ENCODE measurements around the gene KNTC1. TPM values are rescaled to one million over a fixed set of nuclear protein-coding genes. Genes with fewer than 3 reads are reported as not detected.

KNTC1 gene
- total RNA-seq, 1 donor: 12.3 TPM

GRCh38 chr12:122515275-122515674, 11.8 kb upstream of the KNTC1 start:
- H3K79me2 ChIP-seq (ENCODE audit: insufficient read depth, low read length): peaks cover 71% of the 10 kb centered on the region
- no peak for TF ChIP-seq CTCF (IDR thresholded peaks at IDR 0.05; ENCODE audit: extremely low read depth, low read depth, low read length)
- no peak overlapping the region for H3K4me3 ChIP-seq (ENCODE audit: insufficient read depth, low read length)
- H3K27me3 ChIP-seq (ENCODE audit: insufficient read depth, low read length): no peaks in the 10 kb centered on the region
- no peak overlapping the region for H2AFZ ChIP-seq (ENCODE audit: low read length)
- H3K4me2 ChIP-seq (ENCODE audit: insufficient read depth, low read length): no peak overlapping the region
- peaks cover 50% of the 10 kb centered on the region for H4K20me1 ChIP-seq (ENCODE audit: insufficient read depth, low read length)
- peaks cover 93% of the 10 kb centered on the region for H3K36me3 ChIP-seq (ENCODE audit: insufficient read depth, low read length)
- peak overlapping the region; percentile 10 for H3K27ac ChIP-seq (ENCODE audit: low read depth, low read length)
- H3K9me3 ChIP-seq (ENCODE audit: low read depth, low read length): no peaks in the 10 kb centered on the region
- no peak for DNase-seq (ENCODE audit: insufficient read length, low spot score, missing footprints)
- peaks cover 19% of the 10 kb centered on the region for H3K4me1 ChIP-seq (ENCODE audit: insufficient read depth, low read length)

GRCh38 chr12:122516544-122517361, 10.3 kb upstream of the KNTC1 start:
- H3K36me3 ChIP-seq (ENCODE audit: insufficient read depth, low read length): peaks cover 93% of the 10 kb centered on the region

DNA sequence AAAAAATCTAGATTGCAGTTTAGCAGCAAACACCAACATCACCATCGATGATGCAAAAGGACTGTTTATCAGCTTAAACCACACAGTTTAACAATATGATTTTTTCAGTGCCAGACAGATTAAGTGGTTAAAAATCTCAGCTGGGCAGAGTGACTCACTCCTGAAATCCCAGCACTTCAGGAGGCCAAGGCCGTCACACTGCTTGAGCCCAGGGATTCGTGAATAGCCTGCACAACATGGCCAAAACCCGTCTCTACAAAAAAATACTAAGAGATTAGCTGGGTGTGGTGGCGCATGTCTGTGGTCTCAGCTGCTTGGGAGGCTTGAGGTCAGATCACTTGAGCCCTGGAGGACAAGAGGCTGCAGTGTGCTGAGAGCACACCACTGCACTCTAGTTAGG, 9.2 kb upstream of the KNTC1 start:
- Histone ChIP-seq H3K27ac (ENCODE audit: low read depth, low read length) (peak overlapping the region; percentile 39), H3K4me1 (ENCODE audit: insufficient read depth, low read length) (peaks cover 20% of the 10 kb centered on the region), H3K27me3 (ENCODE audit: insufficient read depth, low read length) (no peaks in the 10 kb centered on the region), H3K9me3 (ENCODE audit: low read depth, low read length) (no peaks in the 10 kb centered on the region), H2AFZ (ENCODE audit: low read length) (no peak overlapping the region), H3K36me3 (ENCODE audit: insufficient read depth, low read length) (peaks cover 89% of the 10 kb centered on the region), H3K4me3 (ENCODE audit: insufficient read depth, low read length) (no peak overlapping the region), H4K20me1 (ENCODE audit: insufficient read depth, low read length) (peaks cover 54% of the 10 kb centered on the region), H3K79me2 (ENCODE audit: insufficient read depth, low read length) (peaks cover 73% of the 10 kb centered on the region), H3K4me2 (ENCODE audit: insufficient read depth, low read length) (no peak overlapping the region)
- no peak for DNase-seq (ENCODE audit: insufficient read length, low spot score, missing footprints)
- no peak for TF ChIP-seq CTCF (IDR thresholded peaks at IDR 0.05; ENCODE audit: extremely low read depth, low read depth, low read length)

More at GRCh38 chr12:122516544-122517361, 10.3 kb upstream of the KNTC1 start:
- peaks cover 73% of the 10 kb centered on the region for H3K79me2 ChIP-seq (ENCODE audit: insufficient read depth, low read length)
- no peak for DNase-seq (ENCODE audit: insufficient read length, low spot score, missing footprints)
- H3K27ac ChIP-seq (ENCODE audit: low read depth, low read length): peak overlapping the region; percentile 39
- no peak overlapping the region for H2AFZ ChIP-seq (ENCODE audit: low read length)
- peaks cover 19% of the 10 kb centered on the region for H3K4me1 ChIP-seq (ENCODE audit: insufficient read depth, low read length)
- H3K4me3 ChIP-seq (ENCODE audit: insufficient read depth, low read length): no peak overlapping the region
- H4K20me1 ChIP-seq (ENCODE audit: insufficient read depth, low read length): peaks cover 52% of the 10 kb centered on the region
- no peak for TF ChIP-seq CTCF (IDR thresholded peaks at IDR 0.05; ENCODE audit: extremely low read depth, low read depth, low read length)
- no peak overlapping the region for H3K4me2 ChIP-seq (ENCODE audit: insufficient read depth, low read length)
- no peaks in the 10 kb centered on the region for H3K27me3 ChIP-seq (ENCODE audit: insufficient read depth, low read length)
- no peaks in the 10 kb centered on the region for H3K9me3 ChIP-seq (ENCODE audit: low read depth, low read length)

GRCh38 chr12:122518908-122519307, 8.1 kb upstream of the KNTC1 start:
- DNase-seq (ENCODE audit: insufficient read length, low spot score, missing footprints): no peak
- Histone ChIP-seq H4K20me1 (ENCODE audit: insufficient read depth, low read length) (peaks cover 56% of the 10 kb centered on the region), H3K36me3 (ENCODE audit: insufficient read depth, low read length) (peaks cover 82% of the 10 kb centered on the region), H3K27ac (ENCODE audit: low read depth, low read length) (peak overlapping the region; percentile 39), H3K9me3 (ENCODE audit: low read depth, low read length) (no peaks in the 10 kb centered on the region), H3K79me2 (ENCODE audit: insufficient read depth, low read length) (peaks cover 74% of the 10 kb centered on the region), H3K4me1 (ENCODE audit: insufficient read depth, low read length) (peaks cover 30% of the 10 kb centered on the region), H3K4me3 (ENCODE audit: insufficient read depth, low read length) (no peak overlapping the region), H3K4me2 (ENCODE audit: insufficient read depth, low read length) (no peak overlapping the region), H3K27me3 (ENCODE audit: insufficient read depth, low read length) (no peaks in the 10 kb centered on the region), H2AFZ (ENCODE audit: low read length) (no peak overlapping the region)
- TF ChIP-seq CTCF (IDR thresholded peaks at IDR 0.05; ENCODE audit: extremely low read depth, low read depth, low read length): no peak
